ENCODE data around the gene CNGA1. TPM values are rescaled to one million over a fixed set of nuclear protein-coding genes. Genes with fewer than 3 reads are reported as not detected.
A peak's percentile ranks its signal among the peaks of the same experiment; 100 is the strongest.

The CNGA1 gene
- total RNA-seq, 2 donors from 2014 or later = 0.33 to 1.8 TPM

DNA sequence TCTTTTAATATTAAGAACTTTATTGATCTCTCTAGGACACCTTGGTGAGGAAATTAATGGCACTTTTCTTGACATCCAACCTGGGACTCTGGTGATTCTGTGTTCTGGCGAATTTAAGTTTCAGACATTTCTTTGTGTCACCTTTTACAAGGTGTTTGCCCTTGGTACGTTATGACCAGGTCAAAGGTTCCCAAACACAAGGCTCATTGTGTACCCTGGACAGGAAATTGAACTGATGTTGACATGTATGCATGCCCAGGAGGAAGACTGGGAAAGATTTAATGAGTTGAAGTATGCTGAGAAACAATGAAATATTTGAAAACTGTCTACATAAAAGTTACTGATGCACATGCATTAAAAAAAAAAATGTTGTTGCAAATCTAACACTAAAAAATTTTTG lies 22.2 kb upstream of the CNGA1 start:
- no peaks in the 10 kb centered on the region for H3K9me3 ChIP-seq
- 2 to 9% methylated on average over 2 of the region's 2 CpGs for WGBS, 2 donors
- no peak overlapping the region for H3K27ac ChIP-seq
- no peak overlapping the region for H3K4me3 ChIP-seq
- H3K36me3 ChIP-seq (replicated peaks in 1 of 2; ENCODE audit: insufficient read depth in 1 of 2, low read depth in 2 of 2) = no peaks in the 10 kb centered on the region
- H3K4me1 ChIP-seq = peaks cover 11% of the 10 kb centered on the region
- DNase-seq (no peak), ATAC-seq (no peak)
- TF ChIP-seq POLR2A (IDR thresholded peaks at IDR 0.05) = no peak
- TF ChIP-seq, protein P1, sequence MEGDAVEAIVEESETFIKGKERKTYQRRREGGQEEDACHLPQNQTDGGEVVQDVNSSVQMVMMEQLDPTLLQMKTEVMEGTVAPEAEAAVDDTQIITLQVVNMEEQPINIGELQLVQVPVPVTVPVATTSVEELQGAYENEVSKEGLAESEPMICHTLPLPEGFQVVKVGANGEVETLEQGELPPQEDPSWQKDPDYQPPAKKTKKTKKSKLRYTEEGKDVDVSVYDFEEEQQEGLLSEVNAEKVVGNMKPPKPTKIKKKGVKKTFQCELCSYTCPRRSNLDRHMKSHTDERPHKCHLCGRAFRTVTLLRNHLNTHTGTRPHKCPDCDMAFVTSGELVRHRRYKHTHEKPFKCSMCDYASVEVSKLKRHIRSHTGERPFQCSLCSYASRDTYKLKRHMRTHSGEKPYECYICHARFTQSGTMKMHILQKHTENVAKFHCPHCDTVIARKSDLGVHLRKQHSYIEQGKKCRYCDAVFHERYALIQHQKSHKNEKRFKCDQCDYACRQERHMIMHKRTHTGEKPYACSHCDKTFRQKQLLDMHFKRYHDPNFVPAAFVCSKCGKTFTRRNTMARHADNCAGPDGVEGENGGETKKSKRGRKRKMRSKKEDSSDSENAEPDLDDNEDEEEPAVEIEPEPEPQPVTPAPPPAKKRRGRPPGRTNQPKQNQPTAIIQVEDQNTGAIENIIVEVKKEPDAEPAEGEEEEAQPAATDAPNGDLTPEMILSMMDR (IDR thresholded peaks at IDR 0.05) = no peak
- H3K27me3 ChIP-seq = no peaks in the 10 kb centered on the region
- intact Hi-C loops (cut with DNase I) = no loop called here

DNA sequence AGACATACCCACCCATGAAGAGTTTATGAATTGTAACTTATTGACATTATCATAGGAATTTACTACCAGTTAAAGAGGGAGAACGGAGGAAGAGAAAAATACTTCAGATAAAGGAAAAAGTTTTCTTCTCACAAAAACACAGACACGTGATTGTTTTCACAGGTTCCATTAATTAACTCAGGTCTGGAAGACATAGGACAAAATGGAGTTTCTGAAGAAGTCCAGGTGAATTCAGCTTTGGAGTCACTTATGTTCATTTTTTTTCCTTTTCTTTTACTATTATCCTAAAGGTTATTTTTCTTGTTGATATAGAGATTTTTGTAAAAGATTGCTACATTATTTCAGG lies 20.6 kb upstream of the CNGA1 start:
- Histone ChIP-seq H3K27ac (no peak overlapping the region), H3K27me3 (no peaks in the 10 kb centered on the region), H3K36me3 (replicated peaks in 1 of 2; ENCODE audit: insufficient read depth in 1 of 2, low read depth in 2 of 2) (no peaks in the 10 kb centered on the region), H3K4me3 (no peak overlapping the region), H3K4me1 (peaks cover 17% of the 10 kb centered on the region), H3K9me3 (no peaks in the 10 kb centered on the region)
- TF ChIP-seq POLR2A (IDR thresholded peaks at IDR 0.05) = no peak
- TF ChIP-seq, protein P1 (IDR thresholded peaks at IDR 0.05) = no peak
- WGBS, 2 donors = 56 to 70% methylated on average over 2 of the region's 2 CpGs
- intact Hi-C loops (cut with DNase I) = no loop called here
- no peak for DNase-seq
- no peak for ATAC-seq

DNA sequence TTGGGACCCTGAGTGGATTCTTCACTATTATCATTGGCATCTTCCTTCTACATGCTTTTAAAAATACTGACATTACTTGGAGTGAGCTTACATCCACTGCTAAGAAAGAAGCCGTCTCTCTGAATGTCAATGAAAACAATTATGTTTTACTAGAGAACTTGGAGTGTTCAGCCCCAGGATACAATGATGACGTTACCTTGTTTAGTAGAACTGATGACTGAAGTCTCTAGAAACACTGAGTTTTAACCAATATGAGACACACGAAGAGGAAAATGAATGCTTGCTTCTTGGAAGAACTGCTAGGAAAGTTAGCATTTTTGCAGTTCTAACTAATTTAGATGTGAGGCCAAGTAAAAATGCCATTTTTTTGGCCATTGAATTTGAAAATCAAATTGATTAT lies 19.5 kb upstream of the CNGA1 start:
- DNase-seq (no peak), ATAC-seq (no peak)
- 91 to 94% methylated on average over 3 of the region's 3 CpGs for WGBS, 2 donors
- Histone ChIP-seq H3K4me1 (peaks cover 23% of the 10 kb centered on the region), H3K36me3 (replicated peaks in 1 of 2; ENCODE audit: insufficient read depth in 1 of 2, low read depth in 2 of 2) (no peaks in the 10 kb centered on the region), H3K9me3 (no peaks in the 10 kb centered on the region), H3K27me3 (no peaks in the 10 kb centered on the region), H3K4me3 (no peak overlapping the region), H3K27ac (no peak overlapping the region)
- TF ChIP-seq, protein P1 (IDR thresholded peaks at IDR 0.05) = no peak
- TF ChIP-seq POLR2A (IDR thresholded peaks at IDR 0.05) = no peak
- intact Hi-C loops (cut with DNase I) = no loop called here

DNA sequence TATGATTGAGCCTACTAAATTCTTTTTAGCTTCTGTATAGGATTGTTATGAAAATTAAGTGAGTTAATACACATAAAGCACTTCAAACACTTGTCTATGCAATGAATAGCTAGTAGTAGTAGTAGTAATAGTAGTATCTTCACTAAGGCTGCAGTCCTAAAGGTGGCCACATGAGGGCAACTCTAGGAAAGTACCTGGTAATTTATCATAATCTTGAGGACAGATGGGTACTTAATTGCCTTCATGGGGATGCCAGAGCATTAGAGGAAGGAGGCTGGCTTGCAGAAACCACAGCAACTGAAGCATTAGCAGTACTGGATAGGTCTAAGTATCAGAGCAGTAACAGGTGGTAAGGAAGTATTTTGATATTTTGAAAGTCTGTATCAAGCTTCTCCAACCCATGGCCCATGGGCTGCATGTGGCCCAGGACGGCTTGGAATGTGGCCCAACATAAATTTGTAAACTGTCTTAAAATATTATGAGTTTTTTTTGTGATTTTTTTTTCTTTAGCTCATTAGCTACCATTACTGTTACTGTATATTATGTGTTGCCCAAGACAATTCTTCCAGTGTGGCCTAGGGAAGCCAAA lies 17.4 kb upstream of the CNGA1 start:
- Histone ChIP-seq H3K4me1 (peaks cover 23% of the 10 kb centered on the region), H3K36me3 (replicated peaks in 1 of 2; ENCODE audit: insufficient read depth in 1 of 2, low read depth in 2 of 2) (no peaks in the 10 kb centered on the region), H3K27ac (no peak overlapping the region), H3K27me3 (no peaks in the 10 kb centered on the region), H3K4me3 (no peak overlapping the region), H3K9me3 (no peaks in the 10 kb centered on the region)
- intact Hi-C loops (cut with DNase I) = no loop called here
- 86 to 90% methylated on average over 1 of the region's 1 CpG for WGBS, 2 donors
- peak; percentile 76 for ATAC-seq
- peak; percentile 20 to 66 (median 48) for DNase-seq
- no peak for TF ChIP-seq POLR2A (IDR thresholded peaks at IDR 0.05)
- TF ChIP-seq, protein P1 (IDR thresholded peaks at IDR 0.05) = peak; percentile 16 to 57 (median 40)

DNA sequence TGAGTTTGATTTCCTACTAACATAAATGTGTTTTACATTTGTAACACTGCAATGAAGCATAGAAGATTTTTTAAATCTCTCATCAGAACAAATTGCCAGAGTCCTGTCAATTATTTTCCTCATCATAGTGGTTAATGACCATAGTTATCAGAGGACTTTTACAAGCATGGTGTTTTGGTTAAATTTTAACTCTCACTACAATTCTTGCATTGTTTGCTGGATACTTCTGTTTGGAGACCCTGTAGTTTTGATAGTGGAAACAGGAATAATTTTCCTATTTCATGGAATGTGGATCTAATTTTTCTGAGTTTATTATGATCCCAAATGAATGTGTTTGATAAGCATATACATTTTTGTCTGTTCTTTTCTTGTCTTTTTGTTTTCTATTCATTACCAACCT lies 16.9 kb upstream of the CNGA1 start:
- DNase-seq (no peak), ATAC-seq (no peak)
- Histone ChIP-seq H3K36me3 (replicated peaks in 1 of 2; ENCODE audit: insufficient read depth in 1 of 2, low read depth in 2 of 2) (no peaks in the 10 kb centered on the region), H3K4me3 (no peak overlapping the region), H3K27me3 (no peaks in the 10 kb centered on the region), H3K4me1 (peaks cover 23% of the 10 kb centered on the region), H3K27ac (no peak overlapping the region), H3K9me3 (no peaks in the 10 kb centered on the region)
- TF ChIP-seq POLR2A (IDR thresholded peaks at IDR 0.05) = no peak
- TF ChIP-seq, protein P1 (IDR thresholded peaks at IDR 0.05) = no peak
- intact Hi-C loops (cut with DNase I) = no loop called here
